NT2/D1 (cell line): Measurements from ENCODE around the gene CACNB2.

Experiments
- YY1 ChIP-seq: IDR thresholded peaks from 2 replicates; pipeline ENCODE4 v1.6.1; 2011; ENCODE audit not compliant: insufficient read length, insufficient read depth
- ZNF274 ChIP-seq: IDR thresholded peaks from 2 replicates; pipeline ENCODE4 v1.6.1; 2011; ENCODE audit warnings: mild to moderate bottlenecking, low read depth, low read length

DNA sequence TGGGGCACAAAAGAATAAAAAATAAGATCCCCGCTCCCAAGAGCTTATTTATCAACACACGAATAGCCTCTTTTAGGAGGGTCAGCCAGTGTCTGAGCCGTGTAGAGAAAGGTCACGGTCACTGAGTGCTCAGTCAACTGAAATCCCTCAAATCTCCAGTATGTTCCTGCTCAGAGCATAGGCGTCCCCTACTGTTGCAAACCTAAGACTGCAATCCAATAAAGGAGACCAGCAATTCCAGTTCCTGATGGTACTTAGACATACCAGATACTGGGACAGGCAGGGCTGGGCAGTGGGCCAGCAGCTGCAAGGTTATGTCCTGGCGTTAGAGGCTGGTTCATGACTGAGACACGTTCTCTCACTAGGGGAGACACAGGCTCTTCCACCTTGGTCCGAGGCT, 93.6 kb downstream of the CACNB2 start:
- TF ChIP-seq YY1 (no peak), ZNF274 (no peak)
